Brain microvascular endothelial cell (primary cell): ENCODE data around the gene MYH3.

Experiments used
- DNase-seq: peaks from one replicate; pipeline ENCODE4 v3.0.0-alpha.2; 2020
- H3K27ac ChIP-seq: fragments of 250-450 bp; sonication (Bioruptor Pico); 2 replicates; pipeline ENCODE4 v1.5.1; 2020; ENCODE audit warnings: mild to moderate bottlenecking, moderate library complexity
- H3K27me3 ChIP-seq: fragments of 250-450 bp; sonication (Bioruptor Pico); replicated peaks from 2 replicates; pipeline ENCODE4 v1.5.1; 2020; ENCODE audit warnings: mild to moderate bottlenecking
- H3K36me3 ChIP-seq: fragments of 250-450 bp; sonication (Bioruptor Pico); replicated peaks from 2 replicates; pipeline ENCODE4 v1.5.1; 2020; ENCODE audit warnings: mild to moderate bottlenecking
- H3K4me3 ChIP-seq: 2 replicates; pipeline ENCODE4 v1.5.1; 2011; ENCODE audit warnings: low read depth, mild to moderate bottlenecking, control low read depth, low read length, moderate library complexity
- in situ Hi-C: cut with HindIII; loops from 2 replicates; pipeline ENCODE4 v1.10.0; 2017; ENCODE audit warnings: low sequenced_read_pairs, low pct_ligation_motif_present
- TF ChIP-seq, protein P1 (sequence below): IDR thresholded peaks from 2 replicates; pipeline ENCODE4 v1.5.1; 2011; ENCODE audit warnings: low read depth, mild to moderate bottlenecking, moderate library complexity, low read length, control low read depth, inconsistent platforms; ENCODE audit errors: missing control alignments

MYH3 gene

GRCh38 chr17:10626390-10626789 is 30.7 kb downstream of the MYH3 start:
- no peak overlapping the region for H3K4me3 ChIP-seq
- in situ Hi-C loops: no loop called here
- TF ChIP-seq, protein P1, sequence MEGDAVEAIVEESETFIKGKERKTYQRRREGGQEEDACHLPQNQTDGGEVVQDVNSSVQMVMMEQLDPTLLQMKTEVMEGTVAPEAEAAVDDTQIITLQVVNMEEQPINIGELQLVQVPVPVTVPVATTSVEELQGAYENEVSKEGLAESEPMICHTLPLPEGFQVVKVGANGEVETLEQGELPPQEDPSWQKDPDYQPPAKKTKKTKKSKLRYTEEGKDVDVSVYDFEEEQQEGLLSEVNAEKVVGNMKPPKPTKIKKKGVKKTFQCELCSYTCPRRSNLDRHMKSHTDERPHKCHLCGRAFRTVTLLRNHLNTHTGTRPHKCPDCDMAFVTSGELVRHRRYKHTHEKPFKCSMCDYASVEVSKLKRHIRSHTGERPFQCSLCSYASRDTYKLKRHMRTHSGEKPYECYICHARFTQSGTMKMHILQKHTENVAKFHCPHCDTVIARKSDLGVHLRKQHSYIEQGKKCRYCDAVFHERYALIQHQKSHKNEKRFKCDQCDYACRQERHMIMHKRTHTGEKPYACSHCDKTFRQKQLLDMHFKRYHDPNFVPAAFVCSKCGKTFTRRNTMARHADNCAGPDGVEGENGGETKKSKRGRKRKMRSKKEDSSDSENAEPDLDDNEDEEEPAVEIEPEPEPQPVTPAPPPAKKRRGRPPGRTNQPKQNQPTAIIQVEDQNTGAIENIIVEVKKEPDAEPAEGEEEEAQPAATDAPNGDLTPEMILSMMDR: no peak
- H3K27me3 ChIP-seq: no peaks in the 10 kb centered on the region
- no peak for DNase-seq
- no peak overlapping the region for H3K27ac ChIP-seq
- H3K36me3 ChIP-seq: no peaks in the 10 kb centered on the region

DNA sequence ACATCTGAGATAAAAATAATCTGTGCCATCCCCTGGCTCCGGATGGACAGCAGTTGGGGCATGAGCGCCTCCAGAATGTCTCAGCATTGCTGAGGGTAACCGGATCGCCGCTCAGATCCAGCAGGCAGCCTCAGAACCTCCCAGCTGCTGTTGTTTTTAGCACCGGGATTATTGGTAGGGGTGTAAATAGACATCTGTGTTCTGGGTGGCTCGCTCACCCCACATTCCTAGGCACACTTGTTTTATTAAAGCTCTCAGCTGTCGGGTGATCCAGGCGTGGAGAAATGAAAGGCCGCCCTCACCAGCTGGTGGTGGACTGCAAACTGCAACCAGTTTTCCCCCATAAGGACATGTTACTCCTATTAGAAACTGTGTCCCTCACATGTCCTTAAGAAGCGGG is 32.1 kb downstream of the MYH3 start:
- H3K27me3 ChIP-seq: no peaks in the 10 kb centered on the region
- no peak for DNase-seq
- no peak overlapping the region for H3K27ac ChIP-seq
- no peaks in the 10 kb centered on the region for H3K36me3 ChIP-seq
- no peak overlapping the region for H3K4me3 ChIP-seq
- in situ Hi-C loops: no loop called here
- TF ChIP-seq, protein P1: no peak

GRCh38 chr17:10623737-10624338 is 33.3 kb downstream of the MYH3 start:
- in situ Hi-C loops: no loop called here
- no peaks in the 10 kb centered on the region for H3K27me3 ChIP-seq
- H3K36me3 ChIP-seq: no peaks in the 10 kb centered on the region
- no peak overlapping the region for H3K27ac ChIP-seq
- no peak overlapping the region for H3K4me3 ChIP-seq
- TF ChIP-seq, protein P1: no peak
- DNase-seq: no peak

- Histone ChIP-seq H3K4me3 (no peak overlapping the region), H3K36me3 (no peaks in the 10 kb centered on the region), H3K27me3 (no peaks in the 10 kb centered on the region), H3K27ac (no peak overlapping the region)
- in situ Hi-C loops: no loop called here
- DNase-seq: no peak
- TF ChIP-seq, protein P1: no peak
Observed at GRCh38 chr17:10622617-10623485, 34.3 kb downstream of the MYH3 start.

DNA sequence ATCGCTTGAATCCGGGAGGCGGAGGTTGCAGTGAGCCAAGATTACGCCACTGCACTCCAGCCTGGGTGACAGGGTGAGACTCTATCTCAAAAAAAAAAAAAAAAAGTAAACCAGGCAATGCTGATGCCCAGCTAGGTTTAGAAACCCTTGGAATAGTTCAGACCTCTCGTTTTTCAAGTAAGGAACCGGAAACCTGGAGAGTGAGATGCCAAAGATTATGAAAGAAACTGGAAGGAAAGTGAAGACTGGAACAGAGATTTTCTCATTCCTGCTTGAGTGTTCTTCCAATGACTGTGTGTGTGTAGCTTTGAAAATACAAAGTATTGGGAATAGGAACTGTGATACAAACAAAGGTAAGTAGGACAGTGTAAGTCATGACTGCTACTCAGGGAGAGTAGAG is 35.7 kb downstream of the MYH3 start:
- no peaks in the 10 kb centered on the region for H3K36me3 ChIP-seq
- DNase-seq: no peak
- no peak overlapping the region for H3K27ac ChIP-seq
- in situ Hi-C loops: no loop called here
- H3K27me3 ChIP-seq: no peaks in the 10 kb centered on the region
- no peak overlapping the region for H3K4me3 ChIP-seq
- TF ChIP-seq, protein P1: no peak

DNA sequence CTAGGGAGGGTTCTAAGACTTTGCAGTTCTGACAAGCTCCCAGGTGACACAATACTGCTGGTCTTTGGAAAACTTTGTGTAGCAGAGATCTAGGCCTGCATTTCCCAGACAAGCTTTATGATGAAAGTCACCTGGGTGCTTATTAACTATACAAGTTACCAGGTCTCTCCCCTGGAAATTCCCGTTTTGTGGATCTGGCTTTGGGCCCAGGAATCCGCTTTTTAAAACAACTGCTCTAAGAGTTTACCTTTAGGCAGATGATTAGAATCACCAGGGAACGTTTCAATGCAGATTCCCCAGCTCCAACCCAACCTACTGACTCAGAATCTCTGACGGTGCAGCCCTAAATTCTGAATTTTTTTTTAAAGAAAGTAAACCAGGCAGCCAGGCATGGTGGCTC is 36.3 kb downstream of the MYH3 start:
- in situ Hi-C loops: no loop called here
- Histone ChIP-seq H3K27ac (no peak overlapping the region), H3K36me3 (no peaks in the 10 kb centered on the region), H3K27me3 (no peaks in the 10 kb centered on the region), H3K4me3 (no peak overlapping the region)
- TF ChIP-seq, protein P1: no peak
- no peak for DNase-seq
